MCF 10A (cell line): ENCODE results near the gene B3GALT2. TPM values are rescaled to one million over a fixed set of nuclear protein-coding genes. Genes with fewer than 3 reads are reported as not detected.

Experiments
- BruUV-seq: library from RNA; stranded (reverse); fragments of 400-500 nt; replicated peaks from 2 replicates; lab custom pipeline; 2021; lab: Mats Ljungman, UMichigan
- CTCF ChIA-PET: fragments of 300-600 bp; sonication (Branson Sonifier 250); formaldehyde crosslinking; extraction: SDS; loops from one replicate; lab custom pipeline; 2021; ENCODE audit warnings: antibody characterized with exemption, inconsistent platforms; lab: Yijun Ruan, JAX
- POLR2A ChIA-PET: fragments of 300-600, 350-650 bp; sonication (Branson Sonifier 250); formaldehyde crosslinking; extraction: SDS; loops from one replicate; lab custom pipeline; 2020; ENCODE audit warnings: antibody characterized with exemption, inconsistent platforms; lab: Yijun Ruan, JAX
- DNase-seq: peaks from one replicate; pipeline ENCODE4 v3.0.0-alpha.2; 2018; ENCODE audit not compliant: unreplicated experiment
- H3K27ac Mint-ChIP-seq: one replicate; pipeline ENCODE4 v1.8.0; 2022; ENCODE audit warnings: mild to moderate bottlenecking, low read depth, mixed read lengths; ENCODE audit not compliant: unreplicated experiment
- H3K27me3 Mint-ChIP-seq: one replicate; pipeline ENCODE4 v1.8.0; 2022; ENCODE audit warnings: mixed read lengths; ENCODE audit not compliant: insufficient read depth, unreplicated experiment
- H3K36me3 Mint-ChIP-seq: one replicate; pipeline ENCODE4 v1.8.0; 2022; ENCODE audit warnings: mild to moderate bottlenecking, moderate library complexity, mixed read lengths; ENCODE audit not compliant: insufficient read depth, unreplicated experiment
- H3K4me1 Mint-ChIP-seq: one replicate; pipeline ENCODE4 v1.8.0; 2022; ENCODE audit warnings: mixed read lengths; ENCODE audit not compliant: insufficient read depth, unreplicated experiment
- H3K4me3 Mint-ChIP-seq: one replicate; pipeline ENCODE4 v1.8.0; 2022; ENCODE audit warnings: mild to moderate bottlenecking, moderate library complexity, mixed read lengths; ENCODE audit not compliant: unreplicated experiment
- H3K9me3 Mint-ChIP-seq: one replicate; pipeline ENCODE4 v1.8.0; 2022; ENCODE audit warnings: mixed read lengths; ENCODE audit not compliant: unreplicated experiment
- intact Hi-C: fragments of 100-400 bp; cut with micrococcal nuclease; formaldehyde crosslinking; loops from 2 replicates; pipeline ENCODE4 v1.14.1; 2022
- microRNA-seq: library from miRNA; unstranded; fragments of <30 nt; microRNA quantifications from one replicate; pipeline ENCODE4 v1.2.0, GENCODE V29; 2022
- total RNA-seq: library from RNA; stranded (reverse); gene quantifications from 2 replicates; pipeline ENCODE4 v1.2.3, GENCODE V29; 2022
- TF ChIP-seq, protein P1 (sequence below): fragments of 200-600 bp; IDR thresholded peaks from one replicate; pipeline ENCODE4 v1.8.0; 2022; ENCODE audit warnings: antibody characterized with exemption, mild to moderate bottlenecking; ENCODE audit not compliant: unreplicated experiment

B3GALT2 gene
- total RNA-seq, 1 experiment from 2014 or later, result not detected

- no TSS peak for BruUV-seq
- TF ChIP-seq, protein P1, sequence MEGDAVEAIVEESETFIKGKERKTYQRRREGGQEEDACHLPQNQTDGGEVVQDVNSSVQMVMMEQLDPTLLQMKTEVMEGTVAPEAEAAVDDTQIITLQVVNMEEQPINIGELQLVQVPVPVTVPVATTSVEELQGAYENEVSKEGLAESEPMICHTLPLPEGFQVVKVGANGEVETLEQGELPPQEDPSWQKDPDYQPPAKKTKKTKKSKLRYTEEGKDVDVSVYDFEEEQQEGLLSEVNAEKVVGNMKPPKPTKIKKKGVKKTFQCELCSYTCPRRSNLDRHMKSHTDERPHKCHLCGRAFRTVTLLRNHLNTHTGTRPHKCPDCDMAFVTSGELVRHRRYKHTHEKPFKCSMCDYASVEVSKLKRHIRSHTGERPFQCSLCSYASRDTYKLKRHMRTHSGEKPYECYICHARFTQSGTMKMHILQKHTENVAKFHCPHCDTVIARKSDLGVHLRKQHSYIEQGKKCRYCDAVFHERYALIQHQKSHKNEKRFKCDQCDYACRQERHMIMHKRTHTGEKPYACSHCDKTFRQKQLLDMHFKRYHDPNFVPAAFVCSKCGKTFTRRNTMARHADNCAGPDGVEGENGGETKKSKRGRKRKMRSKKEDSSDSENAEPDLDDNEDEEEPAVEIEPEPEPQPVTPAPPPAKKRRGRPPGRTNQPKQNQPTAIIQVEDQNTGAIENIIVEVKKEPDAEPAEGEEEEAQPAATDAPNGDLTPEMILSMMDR, result no peak
- CTCF ChIA-PET, result no interaction called here
- Mint-ChIP-seq H3K36me3 (peaks cover 89% of the 10 kb centered on the region), H3K4me1 (peaks cover 11% of the 10 kb centered on the region), H3K27me3 (no peaks in the 10 kb centered on the region), H3K4me3 (no peak overlapping the region), H3K27ac (peak overlapping the region; percentile 6), H3K9me3 (no peaks in the 10 kb centered on the region)
- intact Hi-C loops, result no loop called here
- POLR2A ChIA-PET, result interaction anchor here (0.8 to 1.0 kb wide), 2 partner anchors 9 to 12 kb away, joined by 3 read pairs; no protein-coding TSS in a partner anchor
- no peak for DNase-seq
Measured at GRCh38 chr1:193131266-193131860, 55.0 kb downstream of the B3GALT2 start.

Small RNA genes lying within 50 kb of the gene (microRNA-seq; reads per million reads assigned to microRNA genes)
- 1.9 reads per million, percentile 13 among the genes with 10 or more reads in this experiment for gene MIR1278

Other genes starting within 250 kb of the B3GALT2 start
- gene UCHL5, start 127.3 kb downstream of the B3GALT2 start, total RNA-seq, result 79.2 and 94.4 TPM in 2 replicates
- 128 and 135 TPM in 2 replicates for gene RO60, start 127.0 kb downstream of the B3GALT2 start, total RNA-seq
- 59.8 and 74.2 TPM in 2 replicates for gene GLRX2, start 81.2 kb downstream of the B3GALT2 start, total RNA-seq
- gene CDC73, start 64.6 kb downstream of the B3GALT2 start, total RNA-seq, result 79.8 and 85.8 TPM in 2 replicates